ENCODE results near the gene SORL1-AS1.

Gene SORL1-AS1

GRCh38 chr11:121467965-121468364 lies 15.2 kb upstream of the SORL1-AS1 start:
- BruUV-seq (replicated peaks), result no TSS peak
- ChIA-PET CTCF (ENCODE audit: unreplicated experiment) (interaction anchor here (0.7 kb wide), 1 partner anchor 11 kb away, joined by 3 read pairs; no protein-coding TSS in a partner anchor), POLR2A (interaction anchor here (0.6 to 4.1 kb wide), 9 partner anchors 12 to 139 kb away, joined by 3 to 23 read pairs (median 4); no protein-coding TSS in a partner anchor)
- Histone ChIP-seq H3K27ac (ENCODE audit: low read depth, low read length, poor library complexity, severe bottlenecking) (peak overlapping the region; percentile 70), H3K4me2 (ENCODE audit: low read length) (peak overlapping the region; percentile 77), H3K79me2 (ENCODE audit: insufficient read depth, low read depth, low read length) (peaks cover 100% of the 10 kb centered on the region), H3K4me1 (ENCODE audit: insufficient read depth, low read length, poor library complexity, severe bottlenecking) (peaks cover 64% of the 10 kb centered on the region), H3K9me2 (ENCODE audit: insufficient read depth, low read length) (no peaks in the 10 kb centered on the region), H3K36me3 (ENCODE audit: insufficient read depth, low read length) (peaks cover 94% of the 10 kb centered on the region), H3K4me3 (ENCODE audit: low read depth, low read length, poor library complexity, severe bottlenecking) (peak overlapping the region; percentile 53), H4K20me1 (ENCODE audit: insufficient read depth, low read length) (peaks cover 60% of the 10 kb centered on the region), H2AFZ (ENCODE audit: low read length) (no peak overlapping the region), H3K9me3 (ENCODE audit: low read length) (no peaks in the 10 kb centered on the region)
- DNase-seq (ENCODE audit: low spot score), result no peak
- TF ChIP-seq CTCF (conservative IDR thresholded peaks at IDR 0.05; ENCODE audit: low read length), result no peak
- no peak for TF ChIP-seq EZH2phosphoT487 (IDR thresholded peaks at IDR 0.05; ENCODE audit: borderline replicate concordance, low read depth, low read length)
- intact Hi-C loops (cut with micrococcal nuclease; ENCODE audit: unreplicated experiment), result no loop called here

GRCh38 chr11:121467471-121467870 lies 14.7 kb upstream of the SORL1-AS1 start:
- TF ChIP-seq CTCF (conservative IDR thresholded peaks at IDR 0.05; ENCODE audit: low read length), result no peak
- no peak for TF ChIP-seq EZH2phosphoT487 (IDR thresholded peaks at IDR 0.05; ENCODE audit: borderline replicate concordance, low read depth, low read length)
- no peaks in the 10 kb centered on the region for H3K9me2 ChIP-seq (ENCODE audit: insufficient read depth, low read length)
- peaks cover 94% of the 10 kb centered on the region for H3K36me3 ChIP-seq (ENCODE audit: insufficient read depth, low read length)
- no TSS peak for BruUV-seq (replicated peaks)
- ChIA-PET CTCF (ENCODE audit: unreplicated experiment) (no interaction called here), POLR2A (interaction anchor here (0.6 to 4.1 kb wide), 10 partner anchors 11 to 139 kb away, joined by 3 to 23 read pairs (median 4); no protein-coding TSS in a partner anchor)
- H3K79me2 ChIP-seq (ENCODE audit: insufficient read depth, low read depth, low read length), result peaks cover 100% of the 10 kb centered on the region
- H3K4me2 ChIP-seq (ENCODE audit: low read length), result peak overlapping the region; percentile 77
- H4K20me1 ChIP-seq (ENCODE audit: insufficient read depth, low read length), result peaks cover 62% of the 10 kb centered on the region
- DNase-seq (ENCODE audit: low spot score), result no peak
- H3K9me3 ChIP-seq (ENCODE audit: low read length), result no peaks in the 10 kb centered on the region
- no peak overlapping the region for H2AFZ ChIP-seq (ENCODE audit: low read length)
- intact Hi-C loops (cut with micrococcal nuclease; ENCODE audit: unreplicated experiment), result no loop called here
- H3K27ac ChIP-seq (ENCODE audit: low read depth, low read length, poor library complexity, severe bottlenecking), result peak overlapping the region; percentile 70
- H3K4me3 ChIP-seq (ENCODE audit: low read depth, low read length, poor library complexity, severe bottlenecking), result peak overlapping the region; percentile 53
- H3K4me1 ChIP-seq (ENCODE audit: insufficient read depth, low read length, poor library complexity, severe bottlenecking), result peaks cover 69% of the 10 kb centered on the region

GRCh38 chr11:121466063-121466794 lies 13.5 kb upstream of the SORL1-AS1 start:
- peak overlapping the region; percentile 70 for H3K27ac ChIP-seq (ENCODE audit: low read depth, low read length, poor library complexity, severe bottlenecking)
- no TSS peak for BruUV-seq (replicated peaks)
- peak; percentile 45 for DNase-seq (ENCODE audit: low spot score)
- intact Hi-C loops (cut with micrococcal nuclease; ENCODE audit: unreplicated experiment), result no loop called here
- ChIA-PET POLR2A (interaction anchor here (0.6 to 4.1 kb wide), 14 partner anchors 8 to 93 kb away, joined by 3 to 23 read pairs (median 4); no protein-coding TSS in a partner anchor), CTCF (ENCODE audit: unreplicated experiment) (no interaction called here)
- peaks cover 70% of the 10 kb centered on the region for H4K20me1 ChIP-seq (ENCODE audit: insufficient read depth, low read length)
- TF ChIP-seq EZH2phosphoT487 (IDR thresholded peaks at IDR 0.05; ENCODE audit: borderline replicate concordance, low read depth, low read length), result no peak
- no peak for TF ChIP-seq CTCF (conservative IDR thresholded peaks at IDR 0.05; ENCODE audit: low read length)
- peaks cover 81% of the 10 kb centered on the region for H3K4me1 ChIP-seq (ENCODE audit: insufficient read depth, low read length, poor library complexity, severe bottlenecking)
- peaks cover 100% of the 10 kb centered on the region for H3K79me2 ChIP-seq (ENCODE audit: insufficient read depth, low read depth, low read length)
- H3K4me2 ChIP-seq (ENCODE audit: low read length), result peak overlapping the region; percentile 77
- H3K36me3 ChIP-seq (ENCODE audit: insufficient read depth, low read length), result peaks cover 94% of the 10 kb centered on the region
- no peak overlapping the region for H2AFZ ChIP-seq (ENCODE audit: low read length)
- H3K9me3 ChIP-seq (ENCODE audit: low read length), result no peaks in the 10 kb centered on the region
- peak overlapping the region; percentile 53 for H3K4me3 ChIP-seq (ENCODE audit: low read depth, low read length, poor library complexity, severe bottlenecking)
- no peaks in the 10 kb centered on the region for H3K9me2 ChIP-seq (ENCODE audit: insufficient read depth, low read length)
